GM12891 (cell line): ENCODE data around the gene PRPF31.

ENCODE experiments used
- PAX5 ChIP-seq: IDR thresholded peaks from 2 replicates; pipeline ENCODE4 v1.6.1; 2011; ENCODE audit warnings: low read length, moderate library complexity, mild to moderate bottlenecking; ENCODE audit not compliant: insufficient read depth, severe bottlenecking
- POLR2A ChIP-seq: IDR thresholded peaks from 2 replicates; pipeline ENCODE4 v1.6.1; 2011; ENCODE audit warnings: low read depth, low read length, control low read depth
- POLR2AphosphoS5 ChIP-seq: IDR thresholded peaks from 2 replicates; pipeline ENCODE4 v1.6.1; 2011; ENCODE audit warnings: low read depth, low read length, control low read depth

GRCh38 chr19:54127688-54128440 lies 12.3 kb downstream of the PRPF31 start:
- TF ChIP-seq PAX5 (no peak), POLR2AphosphoS5 (no peak), POLR2A (no peak)
